NOMO-1 treated with DMSO at 0.1 percent for 48 hours (cell line): ENCODE measurements around the gene FMO4.
"Not testable (repeated sequence)": the region's sequence is repeated elsewhere in the genome, so short reads cannot be mapped to it uniquely, and the experiment has no call there.

Source experiments
- DNase-seq: peaks from one replicate; lab custom pipeline; 2025; ENCODE audit not compliant: unreplicated experiment; lab: John Stamatoyannopoulos, UW

Gene FMO4

DNA sequence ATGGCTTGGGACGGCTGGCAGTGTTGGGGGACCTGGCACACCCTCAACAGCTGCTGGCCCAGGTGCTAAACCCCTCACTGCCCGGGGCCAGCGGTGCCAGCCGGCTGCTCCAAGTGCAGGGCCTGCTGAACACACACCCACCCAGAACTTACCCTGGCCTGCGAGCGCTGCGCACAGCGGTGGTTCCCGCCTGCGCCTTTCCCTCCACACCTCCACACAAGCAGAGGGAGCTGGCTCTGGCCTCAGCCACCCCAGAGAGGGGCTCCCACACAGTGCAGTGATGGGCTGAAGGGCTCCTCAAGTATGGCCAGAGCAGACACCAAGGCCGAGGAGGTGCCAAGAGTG, 67.9 kb downstream of the FMO4 start:
- no peak for DNase-seq

- DNase-seq: no peak
These were observed 70.5 kb downstream of the FMO4 start for GRCh38 chr1:171384496-171384895.

DNA sequence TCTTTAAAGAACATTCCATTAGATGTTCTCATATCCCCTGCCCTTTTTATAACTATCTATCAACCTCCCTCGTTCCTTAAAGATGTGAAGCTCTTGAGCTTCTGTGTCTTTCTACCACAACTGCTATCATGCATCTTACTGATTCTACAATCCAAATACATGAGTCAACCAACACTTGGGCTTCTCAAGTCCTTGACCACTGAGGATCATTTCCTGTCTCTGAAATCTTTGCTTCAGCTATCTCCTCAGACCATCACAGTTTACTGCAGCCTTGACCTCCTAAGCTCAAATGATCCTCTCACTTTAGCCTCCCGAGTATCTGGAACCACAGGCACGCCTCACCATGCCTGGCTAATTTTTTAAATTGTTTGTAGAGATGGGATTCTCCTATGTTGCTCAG, 75.2 kb downstream of the FMO4 start:
- DNase-seq: no peak

DNA sequence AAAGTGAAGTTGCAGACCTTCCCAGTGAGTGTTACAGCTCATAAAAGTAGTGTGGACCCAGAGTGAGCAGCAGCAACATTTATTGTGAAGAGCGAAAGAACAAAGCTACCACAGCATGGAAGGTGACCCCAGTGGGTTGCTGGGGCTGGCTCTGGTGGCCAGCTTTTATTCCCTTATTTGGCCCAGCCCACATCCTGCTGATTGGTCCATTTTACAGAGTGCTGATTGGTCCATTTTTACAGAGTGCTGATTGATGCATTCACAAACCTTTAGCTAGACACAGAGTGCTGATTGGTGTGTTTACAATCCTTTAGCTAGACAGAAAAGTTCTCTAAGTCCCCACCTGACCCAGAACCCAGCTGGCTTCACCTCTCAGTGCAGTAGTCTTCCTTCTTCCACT, 76.8 kb downstream of the FMO4 start:
- DNase-seq: not testable (repeated sequence)
